GM23338 (cell line): ENCODE data around the gene PDXK. TPM values are rescaled to one million over a fixed set of nuclear protein-coding genes. Genes with fewer than 3 reads are reported as not detected.

Experiments used
- ATAC-seq: fragments of 200-7000 bp; cut with Tn5 transposase; 3 replicates; pipeline ENCODE4 v1.9.1; 2020
- DNase-seq: peaks from one replicate; pipeline ENCODE4 v3.0.0-alpha.2; 2015; ENCODE audit warnings: low spot score
- H2AFZ ChIP-seq: fragments of 200-600 bp; sonication (generic); 2 replicates; pipeline ENCODE4 v1.8.0; 2016; ENCODE audit warnings: antibody characterized with exemption, mild to moderate bottlenecking, moderate library complexity
- H3F3A ChIP-seq: fragments of 200-600 bp; sonication (generic); replicated peaks from 2 replicates; pipeline ENCODE4 v1.8.0; 2017; ENCODE audit warnings: antibody characterized with exemption, mixed run types, low read depth
- H3K27ac ChIP-seq: fragments of 200-600 bp; sonication (generic); 2 replicates; pipeline ENCODE4 v1.6.1; 2016; ENCODE audit warnings: low read depth
- H3K27me3 ChIP-seq: fragments of 200-600 bp; sonication (generic); 2 replicates; pipeline ENCODE4 v1.8.0; 2016; ENCODE audit warnings: mild to moderate bottlenecking, mixed run types, moderate library complexity; ENCODE audit not compliant: insufficient read depth
- H3K36me3 ChIP-seq: fragments of 200-600 bp; sonication (generic); 2 replicates; pipeline ENCODE4 v1.8.0; 2016; ENCODE audit warnings: mild to moderate bottlenecking; ENCODE audit not compliant: insufficient read depth
- H3K4me1 ChIP-seq: fragments of 200-600 bp; sonication (generic); 2 replicates; pipeline ENCODE4 v1.8.0; 2016; ENCODE audit warnings: mild to moderate bottlenecking, moderate library complexity; ENCODE audit not compliant: insufficient read depth
- H3K4me2 ChIP-seq: fragments of 200-600 bp; sonication (generic); 2 replicates; pipeline ENCODE4 v1.7.1; 2017; ENCODE audit warnings: mixed run types
- H3K4me3 ChIP-seq: fragments of 200-600 bp; sonication (generic); 2 replicates; pipeline ENCODE4 v1.6.1; 2016; ENCODE audit warnings: mixed run types
- H3K79me2 ChIP-seq: fragments of 200-600 bp; sonication (generic); replicated peaks from 2 replicates; pipeline ENCODE4 v1.8.0; 2017; ENCODE audit warnings: mild to moderate bottlenecking; ENCODE audit not compliant: insufficient read depth
- H3K9me2 ChIP-seq: fragments of 200-600 bp; sonication (generic); 2 replicates; pipeline ENCODE4 v1.8.0; 2017; ENCODE audit not compliant: insufficient read depth
- H4K20me1 ChIP-seq: fragments of 200-600 bp; sonication (generic); replicated peaks from 2 replicates; pipeline ENCODE4 v1.8.0; 2017; ENCODE audit warnings: mild to moderate bottlenecking; ENCODE audit not compliant: insufficient read depth
- H3K27ac Mint-ChIP-seq: 2 replicates; pipeline ENCODE4 v1.8.0; 2020; ENCODE audit warnings: inconsistent platforms, mild to moderate bottlenecking, moderate library complexity, mixed read lengths
- H3K27me3 Mint-ChIP-seq: 3 replicates; pipeline ENCODE4 v1.8.0; 2022; ENCODE audit warnings: low read depth, mild to moderate bottlenecking, moderate library complexity, mixed read lengths, inconsistent platforms; ENCODE audit not compliant: insufficient read depth, poor library complexity
- H3K36me3 Mint-ChIP-seq: 3 replicates; pipeline ENCODE4 v1.8.0; 2021; ENCODE audit warnings: low read depth, mild to moderate bottlenecking, inconsistent platforms, moderate library complexity, mixed read lengths
- H3K4me1 Mint-ChIP-seq: 3 replicates; pipeline ENCODE4 v1.8.0; 2020; ENCODE audit warnings: mild to moderate bottlenecking, inconsistent platforms, mixed read lengths
- H3K4me3 Mint-ChIP-seq: 3 replicates; pipeline ENCODE4 v1.8.0; 2021; ENCODE audit warnings: moderate library complexity, mild to moderate bottlenecking, inconsistent platforms, mixed read lengths
- H3K9me3 Mint-ChIP-seq: 3 replicates; pipeline ENCODE4 v1.8.0; 2020; ENCODE audit warnings: moderate library complexity, mild to moderate bottlenecking, inconsistent platforms, mixed read lengths
- CREB1 ChIP-seq: fragments of 250-450 bp; sonication (Bioruptor Pico); IDR thresholded peaks from 2 replicates; pipeline ENCODE4 v1.5.0; 2020; ENCODE audit warnings: low read depth, mild to moderate bottlenecking, moderate library complexity
- EZH2phosphoT487 ChIP-seq: fragments of 200-600 bp; sonication (generic); IDR thresholded peaks from one replicate; pipeline ENCODE4 v1.8.1; 2018; ENCODE audit warnings: antibody characterized with exemption; ENCODE audit not compliant: unreplicated experiment
- STAT1 ChIP-seq: IDR thresholded peaks from one replicate; pipeline ENCODE4 v1.6.1; 2016; ENCODE audit warnings: antibody characterized with exemption; ENCODE audit not compliant: unreplicated experiment
- ZNF462 ChIP-seq: fragments of 250-450 bp; sonication (Bioruptor Pico); IDR thresholded peaks from 2 replicates; pipeline ENCODE4 v1.5.0; 2020; ENCODE audit warnings: mild to moderate bottlenecking, moderate library complexity
- polyA plus RNA-seq: library from polyadenylated mRNA; unstranded; fragments of >200 nt; fragmentation: Nextera tagmentation; extraction: Ambion mirVana; gene quantifications from 2 replicates; pipeline ENCODE4 v1.2.1, GENCODE V29; 2016
- total RNA-seq: library from RNA; depleted of rRNA; stranded (reverse); fragments of >200 nt; shearing (Covaris generic); gene quantifications from 2 replicates; pipeline ENCODE4 v1.2.3, GENCODE V29; 2014
- TF ChIP-seq, protein P1 (sequence below): IDR thresholded peaks from one replicate; pipeline ENCODE4 v1.6.1; 2018; ENCODE audit warnings: antibody characterized with exemption; ENCODE audit not compliant: unreplicated experiment

The PDXK gene
- total and polyA plus RNA-seq, 2 experiments from 2014 or later: 53.2 to 66.3 TPM

GRCh38 chr21:43757601-43758000 is 38.7 kb downstream of the PDXK start (continued):
- TF ChIP-seq ZNF462: no peak
- TF ChIP-seq CREB1 (CRISPR knock-in tag): no peak
- TF ChIP-seq, protein P1, sequence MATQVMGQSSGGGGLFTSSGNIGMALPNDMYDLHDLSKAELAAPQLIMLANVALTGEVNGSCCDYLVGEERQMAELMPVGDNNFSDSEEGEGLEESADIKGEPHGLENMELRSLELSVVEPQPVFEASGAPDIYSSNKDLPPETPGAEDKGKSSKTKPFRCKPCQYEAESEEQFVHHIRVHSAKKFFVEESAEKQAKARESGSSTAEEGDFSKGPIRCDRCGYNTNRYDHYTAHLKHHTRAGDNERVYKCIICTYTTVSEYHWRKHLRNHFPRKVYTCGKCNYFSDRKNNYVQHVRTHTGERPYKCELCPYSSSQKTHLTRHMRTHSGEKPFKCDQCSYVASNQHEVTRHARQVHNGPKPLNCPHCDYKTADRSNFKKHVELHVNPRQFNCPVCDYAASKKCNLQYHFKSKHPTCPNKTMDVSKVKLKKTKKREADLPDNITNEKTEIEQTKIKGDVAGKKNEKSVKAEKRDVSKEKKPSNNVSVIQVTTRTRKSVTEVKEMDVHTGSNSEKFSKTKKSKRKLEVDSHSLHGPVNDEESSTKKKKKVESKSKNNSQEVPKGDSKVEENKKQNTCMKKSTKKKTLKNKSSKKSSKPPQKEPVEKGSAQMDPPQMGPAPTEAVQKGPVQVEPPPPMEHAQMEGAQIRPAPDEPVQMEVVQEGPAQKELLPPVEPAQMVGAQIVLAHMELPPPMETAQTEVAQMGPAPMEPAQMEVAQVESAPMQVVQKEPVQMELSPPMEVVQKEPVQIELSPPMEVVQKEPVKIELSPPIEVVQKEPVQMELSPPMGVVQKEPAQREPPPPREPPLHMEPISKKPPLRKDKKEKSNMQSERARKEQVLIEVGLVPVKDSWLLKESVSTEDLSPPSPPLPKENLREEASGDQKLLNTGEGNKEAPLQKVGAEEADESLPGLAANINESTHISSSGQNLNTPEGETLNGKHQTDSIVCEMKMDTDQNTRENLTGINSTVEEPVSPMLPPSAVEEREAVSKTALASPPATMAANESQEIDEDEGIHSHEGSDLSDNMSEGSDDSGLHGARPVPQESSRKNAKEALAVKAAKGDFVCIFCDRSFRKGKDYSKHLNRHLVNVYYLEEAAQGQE: no peak
- no peak for TF ChIP-seq STAT1

- H3K9me3 Mint-ChIP-seq: no peaks in the 10 kb centered on the region
- no peak for DNase-seq
- Histone ChIP-seq H3K4me2 (no peak overlapping the region), H3K4me1 (no peaks in the 10 kb centered on the region), H2AFZ (no peak overlapping the region), H3F3A (no peaks in the 10 kb centered on the region), H3K9me2 (no peaks in the 10 kb centered on the region), H3K27ac (no peak overlapping the region), H3K36me3 (no peaks in the 10 kb centered on the region), H3K27me3 (no peaks in the 10 kb centered on the region), H4K20me1 (no peaks in the 10 kb centered on the region), H3K79me2 (no peaks in the 10 kb centered on the region), H3K4me3 (no peak overlapping the region)
- ATAC-seq: no peak
- no peak for TF ChIP-seq EZH2phosphoT487
- no peak overlapping the region for H3K27ac Mint-ChIP-seq
- no peak overlapping the region for H3K4me3 Mint-ChIP-seq
- no peaks in the 10 kb centered on the region for H3K4me1 Mint-ChIP-seq
- H3K36me3 Mint-ChIP-seq: peaks cover 50% of the 10 kb centered on the region
- H3K27me3 Mint-ChIP-seq: peaks cover 2% of the 10 kb centered on the region
Measured at GRCh38 chr21:43758111-43758641, 39.2 kb downstream of the PDXK start.
